GM19035 (cell line): Measurements from ENCODE around the gene CHRM5.

Experiments used
- ATAC-seq: cut with Tn5 transposase; IDR thresholded peaks from one replicate; pipeline ENCODE4 v1.9.1; 2021; ENCODE audit not compliant: unreplicated experiment

Gene CHRM5

GRCh38 chr15:33968224-33968623 lies at the start of gene CHRM5:
TSS of gene CHRM5 (plus strand) at chr15:33968497. CDS start at chr15:34062718, 94,221 bp downstream.
- ATAC-seq: no peak

GRCh38 chr15:33923446-33923845 lies 44.9 kb upstream of the CHRM5 start:
- ATAC-seq: no peak

GRCh38 chr15:33926260-33926659 lies 42.0 kb upstream of the CHRM5 start:
- ATAC-seq: no peak

GRCh38 chr15:33932734-33933133 lies 35.6 kb upstream of the CHRM5 start:
- ATAC-seq: no peak

- ATAC-seq: no peak
Measured at GRCh38 chr15:33934396-33934795, 33.9 kb upstream of the CHRM5 start.

GRCh38 chr15:33934921-33935320 lies 33.4 kb upstream of the CHRM5 start:
- no peak for ATAC-seq

DNA sequence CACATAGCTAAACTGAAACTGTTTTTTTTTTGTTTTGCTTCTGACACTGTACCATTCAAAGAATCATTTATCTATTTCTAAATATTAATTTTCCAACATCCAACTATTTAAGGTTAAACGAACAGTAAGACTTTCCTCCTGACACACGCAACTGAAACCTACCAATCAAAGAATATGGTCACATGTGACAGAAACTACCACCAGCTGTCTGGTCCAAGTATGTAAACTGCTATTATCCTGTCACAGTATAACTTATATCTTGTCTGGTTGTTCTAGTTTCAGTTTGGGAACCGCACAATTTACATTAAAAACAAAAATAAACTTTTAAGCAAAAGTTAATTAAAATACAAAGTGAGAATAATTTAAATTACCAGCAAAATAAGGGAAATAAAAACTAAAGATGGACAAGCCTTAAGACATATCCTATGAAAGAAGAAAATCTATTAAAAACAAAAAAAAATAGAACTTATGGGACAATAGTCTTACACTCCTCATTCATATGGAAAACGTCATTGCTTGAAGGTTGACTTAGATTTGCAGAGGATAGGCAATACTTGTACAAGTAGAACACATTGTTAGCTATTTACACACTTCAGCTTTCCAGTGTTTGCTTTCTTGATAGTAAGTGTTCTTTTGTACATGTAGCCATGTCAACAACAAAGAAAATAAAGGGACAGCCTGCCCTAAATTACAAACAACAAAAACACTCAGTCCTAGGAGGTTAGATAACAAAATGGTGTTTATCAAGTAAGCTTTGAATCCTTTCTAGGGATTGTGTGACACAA lies 26.8 kb upstream of the CHRM5 start:
- ATAC-seq: no peak

GRCh38 chr15:33946152-33946551 lies 22.1 kb upstream of the CHRM5 start:
- ATAC-seq: no peak

- ATAC-seq: no peak
Measured at GRCh38 chr15:33955945-33956344, 12.4 kb upstream of the CHRM5 start.

- no peak for ATAC-seq
Measured at GRCh38 chr15:33956397-33956796, 11.9 kb upstream of the CHRM5 start.

GRCh38 chr15:33959844-33960548 lies 8.3 kb upstream of the CHRM5 start:
- no peak for ATAC-seq

GRCh38 chr15:33960549-33960935 lies 7.8 kb upstream of the CHRM5 start:
- ATAC-seq: no peak

DNA sequence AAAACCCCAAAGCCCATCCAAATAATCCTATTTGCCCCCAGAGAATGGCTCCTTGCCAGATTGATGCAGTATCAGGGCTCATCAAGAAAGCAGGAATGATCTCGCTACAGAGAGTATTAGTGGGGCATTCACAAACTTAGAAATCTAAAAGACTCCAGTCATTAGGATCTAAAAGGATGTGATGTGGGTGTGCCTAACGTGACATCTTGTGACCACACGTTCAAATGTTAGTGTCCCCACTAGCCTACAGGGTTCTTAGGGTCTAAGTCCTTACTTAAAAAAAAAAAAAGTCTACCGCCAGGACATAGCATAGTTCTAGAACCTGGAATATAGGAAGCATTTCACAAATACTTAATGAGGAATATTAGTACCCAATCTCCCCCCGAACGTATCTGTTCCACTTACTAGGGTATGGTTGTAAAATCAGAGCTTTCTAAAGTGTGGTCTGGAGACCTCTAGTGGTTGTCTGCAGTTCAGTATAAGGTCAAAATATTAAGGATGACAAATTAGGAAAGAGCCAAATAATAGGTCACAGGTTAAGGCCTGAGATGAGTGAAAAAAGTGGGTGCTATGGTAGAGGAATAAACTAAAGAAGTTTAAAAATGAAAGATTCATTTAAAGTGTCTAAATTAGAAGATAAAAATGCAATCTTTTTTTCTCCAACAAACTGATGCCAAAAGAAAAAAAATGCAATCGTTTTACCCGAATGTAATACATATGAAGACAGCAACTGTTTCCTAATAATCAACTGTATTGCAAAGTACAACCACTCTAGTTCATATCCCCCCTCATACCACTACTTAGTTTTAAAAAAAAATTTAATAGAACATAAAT lies 4.2 kb upstream of the CHRM5 start:
- ATAC-seq: no peak

DNA sequence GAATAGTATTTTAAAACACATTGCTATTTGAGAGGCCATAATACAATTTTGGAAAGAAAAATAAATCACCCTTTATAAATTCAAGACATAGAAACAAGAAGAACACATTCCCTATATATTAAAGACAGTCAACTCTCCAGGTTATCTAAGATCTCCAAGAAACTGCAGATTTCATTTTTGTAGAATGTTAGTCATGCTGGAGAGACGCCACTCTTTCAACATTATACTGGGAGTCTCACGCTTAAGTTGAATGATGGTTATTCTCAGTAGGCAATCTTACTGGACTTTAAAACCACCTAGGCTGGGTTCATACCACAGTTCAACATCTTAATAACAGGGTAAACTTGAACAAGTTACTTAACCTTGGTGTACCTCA lies 3.6 kb upstream of the CHRM5 start:
- ATAC-seq: no peak

DNA sequence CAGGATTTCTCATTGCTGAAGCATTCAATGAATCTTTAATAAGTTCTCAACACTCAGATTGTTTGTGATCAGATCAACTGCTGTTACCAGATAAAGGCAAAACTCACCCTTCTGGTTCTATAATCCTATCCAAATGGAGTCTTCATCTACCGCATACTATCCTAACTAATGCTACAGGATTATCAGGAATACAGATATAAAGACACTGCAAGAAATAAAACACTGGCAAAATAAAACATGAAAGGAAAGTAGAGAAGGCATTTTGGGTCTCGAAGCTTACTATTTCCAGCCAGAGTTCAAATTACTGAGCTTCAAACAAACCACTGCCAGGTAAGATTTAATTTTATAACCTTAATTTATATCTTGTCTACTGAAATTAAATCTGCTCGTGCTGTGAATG lies 524 bp downstream of the CHRM5 start:
- no peak for ATAC-seq

DNA sequence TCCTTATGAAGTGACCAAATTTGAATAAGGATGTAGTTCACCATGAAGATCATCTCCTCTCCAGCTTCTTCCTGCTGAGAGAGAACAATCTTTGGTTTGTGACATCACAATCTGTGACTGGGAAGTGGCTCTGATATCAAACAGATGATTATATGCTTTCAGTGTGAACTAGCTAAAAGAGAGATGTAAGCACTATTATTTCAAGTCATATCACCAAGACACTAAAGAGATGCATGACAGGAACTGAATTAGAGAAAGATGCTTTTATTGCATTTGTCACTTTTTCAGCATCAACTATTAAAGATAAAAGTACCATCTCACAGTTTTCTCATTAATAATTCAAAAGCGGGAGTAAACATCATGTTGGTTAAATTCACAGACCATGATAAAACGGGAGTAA lies 3.5 kb downstream of the CHRM5 start:
- ATAC-seq: no peak

GRCh38 chr15:33975022-33975565 lies 6.8 kb downstream of the CHRM5 start:
- ATAC-seq: no peak

DNA sequence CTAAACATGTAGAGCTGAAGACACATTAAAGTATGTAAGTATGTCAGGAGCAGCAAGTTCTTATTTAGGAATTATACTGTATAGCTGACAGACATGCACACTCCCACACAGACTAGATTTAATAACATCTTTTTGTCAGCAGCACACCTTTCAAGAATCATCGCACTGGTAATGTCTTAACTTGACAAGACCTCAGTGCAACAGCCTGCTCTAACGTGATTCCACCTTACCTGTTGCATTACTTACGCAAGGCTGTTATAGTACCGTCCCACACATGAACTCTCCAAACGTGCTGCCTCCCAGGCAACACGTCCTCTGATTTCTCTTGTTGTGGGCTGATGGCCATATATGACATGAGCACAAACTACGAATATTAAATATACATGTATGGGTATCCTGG lies 11.9 kb downstream of the CHRM5 start:
- no peak for ATAC-seq

DNA sequence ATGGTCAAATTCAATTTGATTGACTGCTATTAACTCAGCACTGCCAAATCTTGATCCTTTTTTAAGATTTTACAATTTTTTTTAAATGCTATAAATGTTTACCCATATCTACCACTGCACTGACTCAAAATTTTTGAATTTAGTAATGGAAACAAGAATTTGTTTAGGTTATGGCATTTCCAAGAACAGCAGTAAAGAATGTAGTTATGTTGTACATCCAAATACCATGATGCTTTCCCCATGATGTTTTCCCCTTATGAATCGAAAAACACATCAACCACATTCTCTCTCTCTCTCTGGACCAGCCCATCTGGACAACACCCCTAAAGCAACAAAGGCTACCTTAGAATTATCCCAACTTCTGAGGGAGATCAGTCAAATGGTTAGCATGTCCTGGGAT lies 14.2 kb downstream of the CHRM5 start:
- ATAC-seq: no peak

DNA sequence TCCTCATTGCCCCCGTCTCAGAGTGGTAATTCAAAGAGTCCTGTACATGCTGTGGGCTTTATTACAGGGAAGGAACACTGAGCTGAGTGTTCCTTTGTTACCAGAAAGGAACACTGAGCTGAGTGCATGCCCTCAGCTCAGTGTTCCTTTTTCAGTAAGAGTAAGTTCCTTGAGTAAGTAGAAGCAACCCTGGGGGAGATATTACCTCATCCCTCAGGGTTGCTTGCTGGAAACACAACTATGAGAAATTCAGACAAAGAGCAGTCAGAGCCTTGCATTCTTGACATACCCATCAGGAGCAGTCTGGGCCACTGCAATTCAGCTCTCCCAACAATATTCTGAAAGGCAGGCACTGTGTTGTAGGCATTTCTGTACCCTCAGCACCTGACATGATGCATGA lies 17.0 kb downstream of the CHRM5 start:
- no peak for ATAC-seq

GRCh38 chr15:33985751-33986150 lies 17.5 kb downstream of the CHRM5 start:
- ATAC-seq: no peak
